GM20000 (cell line): Measurements from ENCODE around the gene NPY.

ENCODE experiments used
- DNase-seq: peaks from one replicate; pipeline ENCODE4 v3.0.0; 2012; ENCODE audit warnings: low spot score
- CTCF ChIP-seq: IDR thresholded peaks from 2 replicates; pipeline ENCODE4 v1.5.1; 2012; ENCODE audit warnings: mild to moderate bottlenecking, control low read depth; ENCODE audit errors: extremely low read depth, missing control alignments

The NPY gene

GRCh38 chr7:24328894-24329293 lies 44.9 kb downstream of the NPY start:
- DNase-seq: no peak
- no peak for TF ChIP-seq CTCF

- no peak for DNase-seq
- no peak for TF ChIP-seq CTCF
Observed at GRCh38 chr7:24334012-24334411, 50.0 kb downstream of the NPY start.

DNA sequence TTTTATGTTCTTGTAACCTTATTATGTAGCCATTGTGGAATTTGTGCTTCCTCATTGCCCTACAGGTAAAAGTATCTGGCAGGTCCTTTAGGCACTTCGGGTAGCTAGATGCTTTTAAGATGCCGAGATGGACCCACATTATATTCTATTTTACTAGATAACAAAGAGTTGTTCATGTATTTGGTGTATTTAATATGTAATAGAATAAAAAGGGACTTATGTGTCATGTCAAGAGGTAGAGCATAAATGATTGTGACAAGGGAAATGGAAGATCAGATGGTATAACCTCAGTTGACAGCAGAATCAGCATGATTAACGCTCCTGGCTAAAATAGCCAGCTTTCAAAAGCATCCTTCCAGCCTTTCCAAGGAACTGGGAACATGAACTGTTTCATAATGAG lies 50.6 kb downstream of the NPY start:
- no peak for TF ChIP-seq CTCF
- DNase-seq: no peak

DNA sequence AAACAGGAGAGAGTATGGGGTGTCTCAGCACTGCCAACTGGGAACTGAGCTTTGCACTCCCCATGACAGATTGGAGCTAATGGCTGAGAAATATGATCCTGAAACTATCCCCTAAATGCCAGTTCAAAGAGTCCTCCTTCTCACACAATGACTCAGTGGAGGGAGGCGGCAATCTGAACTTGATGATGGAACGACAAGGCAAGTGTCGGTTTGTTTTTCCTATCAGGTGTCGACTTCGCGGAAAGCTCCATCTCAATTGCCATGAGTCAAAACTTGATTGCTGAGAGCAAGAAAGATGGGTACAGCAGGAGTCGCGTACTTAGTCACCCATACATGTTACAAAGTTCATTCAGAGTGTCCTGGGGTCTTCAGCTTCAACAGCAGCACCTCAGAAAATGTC lies 52.5 kb downstream of the NPY start:
- no peak for DNase-seq
- TF ChIP-seq CTCF: no peak

- no peak for DNase-seq
- TF ChIP-seq CTCF: no peak
Observed at GRCh38 chr7:24337180-24337579, 53.2 kb downstream of the NPY start.

GRCh38 chr7:24339575-24339974 lies 55.6 kb downstream of the NPY start:
- DNase-seq: no peak

DNA sequence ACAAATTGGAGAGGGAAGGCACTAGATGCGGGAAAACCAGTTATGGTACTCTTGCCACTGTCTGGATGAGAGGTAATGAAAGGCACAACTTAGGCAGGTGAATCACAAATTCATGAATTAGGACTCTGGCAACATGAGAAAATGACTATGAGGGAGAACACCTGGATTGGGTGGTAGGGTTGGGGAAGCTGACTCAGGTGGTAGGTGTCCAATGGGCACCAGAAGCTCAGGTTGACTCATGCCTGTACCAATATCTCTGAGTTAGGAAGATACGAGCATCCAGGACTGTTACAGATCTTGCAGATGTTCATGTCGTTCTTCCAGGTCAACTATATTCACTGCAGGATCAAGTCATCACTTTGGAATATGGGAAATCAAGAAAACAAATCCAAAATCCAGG lies 56.7 kb downstream of the NPY start:
- TF ChIP-seq CTCF: no peak
- DNase-seq: no peak

More at GRCh38 chr7:24339575-24339974, 55.6 kb downstream of the NPY start:
- TF ChIP-seq CTCF: no peak
